Testis (tissue), 2 donors: Measurements from ENCODE around the gene TMPRSS11D.

Source experiments
- POLR2A ChIP-seq: fragments of 450-650 bp; IDR thresholded peaks from one replicate; pipeline ENCODE4 v1.6.1; 2017; ENCODE audit warnings: antibody characterized with exemption, mild to moderate bottlenecking, moderate library complexity
- TF ChIP-seq, protein P1 (sequence below), 3 experiments: fragments of 450-650 bp in 2 of 3; fragments of 200-600 bp in 1 of 3; sonication (generic) in 1 of 3; IDR thresholded peaks; one replicate each; pipeline ENCODE4 v1.5.1; 2016 to 2019; ENCODE audit warnings: antibody characterized with exemption in 3 of 3, mild to moderate bottlenecking in 2 of 3, moderate library complexity in 1 of 3

DNA sequence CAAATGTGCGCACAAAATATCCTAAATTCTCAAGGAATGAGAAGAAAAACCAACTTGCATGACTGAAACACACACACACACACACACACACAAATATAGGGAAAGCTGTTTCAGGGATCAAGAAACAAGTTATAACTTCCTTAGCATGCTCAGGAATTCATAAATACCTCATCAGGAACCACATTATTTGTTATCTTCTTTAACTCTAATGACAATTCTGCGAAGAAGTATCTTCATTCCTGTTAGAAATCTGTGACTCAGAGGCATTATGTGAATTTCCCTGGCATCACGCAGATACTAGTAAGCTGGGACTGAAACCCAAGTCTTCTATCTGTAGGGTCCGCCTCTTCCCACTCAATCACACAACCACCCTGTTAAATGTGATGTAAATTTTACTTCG is 49.2 kb upstream of the TMPRSS11D start:
- TF ChIP-seq POLR2A = no peak
- TF ChIP-seq, protein P1, sequence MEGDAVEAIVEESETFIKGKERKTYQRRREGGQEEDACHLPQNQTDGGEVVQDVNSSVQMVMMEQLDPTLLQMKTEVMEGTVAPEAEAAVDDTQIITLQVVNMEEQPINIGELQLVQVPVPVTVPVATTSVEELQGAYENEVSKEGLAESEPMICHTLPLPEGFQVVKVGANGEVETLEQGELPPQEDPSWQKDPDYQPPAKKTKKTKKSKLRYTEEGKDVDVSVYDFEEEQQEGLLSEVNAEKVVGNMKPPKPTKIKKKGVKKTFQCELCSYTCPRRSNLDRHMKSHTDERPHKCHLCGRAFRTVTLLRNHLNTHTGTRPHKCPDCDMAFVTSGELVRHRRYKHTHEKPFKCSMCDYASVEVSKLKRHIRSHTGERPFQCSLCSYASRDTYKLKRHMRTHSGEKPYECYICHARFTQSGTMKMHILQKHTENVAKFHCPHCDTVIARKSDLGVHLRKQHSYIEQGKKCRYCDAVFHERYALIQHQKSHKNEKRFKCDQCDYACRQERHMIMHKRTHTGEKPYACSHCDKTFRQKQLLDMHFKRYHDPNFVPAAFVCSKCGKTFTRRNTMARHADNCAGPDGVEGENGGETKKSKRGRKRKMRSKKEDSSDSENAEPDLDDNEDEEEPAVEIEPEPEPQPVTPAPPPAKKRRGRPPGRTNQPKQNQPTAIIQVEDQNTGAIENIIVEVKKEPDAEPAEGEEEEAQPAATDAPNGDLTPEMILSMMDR (IDR thresholded peaks at IDR 0.05) = no peak
